NCI-H82 treated with DMSO at 0.1 percent for 48 hours (cell line): ENCODE results near the gene S100A12.
"Not testable (repeated sequence)": the region's sequence is repeated elsewhere in the genome, so short reads cannot be mapped to it uniquely, and the experiment has no call there.

Source experiments
- DNase-seq: peaks from one replicate; lab custom pipeline; 2025; ENCODE audit not compliant: unreplicated experiment; lab: John Stamatoyannopoulos, UW

S100A12 gene

GRCh38 chr1:153375511-153375910 is at the start of gene S100A12:
Gene S100A12 (minus strand): TSS chr1:153375621. CDS start chr1:153374592, 1,029 bp downstream.
- no peak for DNase-seq

GRCh38 chr1:153422450-153423068 is 47.1 kb upstream of the S100A12 start:
- DNase-seq, result no peak

- DNase-seq, result no peak
Observed at GRCh38 chr1:153420306-153420705, 44.9 kb upstream of the S100A12 start.

- not testable (repeated sequence) for DNase-seq
Observed at GRCh38 chr1:153419436-153419793, 44.0 kb upstream of the S100A12 start.

- DNase-seq, result not testable (repeated sequence)
Observed at GRCh38 chr1:153418758-153419435, 43.5 kb upstream of the S100A12 start.

GRCh38 chr1:153417136-153417888 is 41.9 kb upstream of the S100A12 start:
- DNase-seq, result no peak

- DNase-seq, result no peak
Observed at GRCh38 chr1:153415850-153416570, 40.6 kb upstream of the S100A12 start, which contains the start of gene S100A7A. Gene S100A7A (plus strand): TSS chr1:153416520. CDS start chr1:153418083, 1,563 bp downstream.

- DNase-seq, result not testable (repeated sequence)
Observed at GRCh38 chr1:153413961-153414360, 38.5 kb upstream of the S100A12 start.

GRCh38 chr1:153407274-153407673 is 31.9 kb upstream of the S100A12 start:
- DNase-seq, result not testable (repeated sequence)

- DNase-seq, result not testable (repeated sequence)
Observed at GRCh38 chr1:153405825-153406599, 30.6 kb upstream of the S100A12 start.

- DNase-seq, result no peak
Observed at GRCh38 chr1:153404768-153405167, 29.3 kb upstream of the S100A12 start.

GRCh38 chr1:153404086-153404635 is 28.7 kb upstream of the S100A12 start:
- DNase-seq, result no peak

- no peak for DNase-seq
Observed at GRCh38 chr1:153403421-153404085, 28.1 kb upstream of the S100A12 start.

- DNase-seq, result no peak
Observed at GRCh38 chr1:153402226-153402625, 26.8 kb upstream of the S100A12 start.

- no peak for DNase-seq
Observed at GRCh38 chr1:153401461-153401860, 26.0 kb upstream of the S100A12 start.

GRCh38 chr1:153400244-153400643 is 24.8 kb upstream of the S100A12 start:
- DNase-seq, result no peak

GRCh38 chr1:153399401-153400055 is 24.1 kb upstream of the S100A12 start:
- DNase-seq, result no peak

- no peak for DNase-seq
Observed at GRCh38 chr1:153397924-153398651, 22.7 kb upstream of the S100A12 start.
